GM12874 (cell line): Measurements from ENCODE around the gene SYCE3.

Experiments used
- CTCF ChIP-seq: IDR thresholded peaks from 2 replicates; pipeline ENCODE4 v1.5.1; 2011; ENCODE audit warnings: low read depth, mild to moderate bottlenecking, control low read depth, low read length, moderate library complexity; ENCODE audit not compliant: insufficient read depth

Gene SYCE3

GRCh38 chr22:50531962-50532674 is 30.6 kb downstream of the SYCE3 start:
- no peak for TF ChIP-seq CTCF

GRCh38 chr22:50531546-50531961 is 31.2 kb downstream of the SYCE3 start:
- no peak for TF ChIP-seq CTCF

- TF ChIP-seq CTCF = no peak
These were observed 31.7 kb downstream of the SYCE3 start for GRCh38 chr22:50530877-50531545.

DNA sequence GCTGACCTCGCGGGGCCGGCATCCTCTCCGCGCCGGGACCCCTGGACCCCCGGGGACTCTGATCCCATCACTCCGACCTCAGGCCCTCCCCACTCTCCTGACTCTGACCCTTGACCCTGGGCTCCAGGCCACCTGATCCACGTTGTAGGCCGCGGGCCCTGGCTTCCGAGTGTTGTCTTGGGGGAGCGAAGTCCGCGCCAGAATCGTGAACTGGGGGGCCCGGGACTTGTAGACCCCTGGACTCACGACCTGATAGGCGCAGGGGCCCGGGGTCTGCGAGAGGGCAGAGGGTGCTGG is 32.2 kb downstream of the SYCE3 start:
- TF ChIP-seq CTCF = no peak

DNA sequence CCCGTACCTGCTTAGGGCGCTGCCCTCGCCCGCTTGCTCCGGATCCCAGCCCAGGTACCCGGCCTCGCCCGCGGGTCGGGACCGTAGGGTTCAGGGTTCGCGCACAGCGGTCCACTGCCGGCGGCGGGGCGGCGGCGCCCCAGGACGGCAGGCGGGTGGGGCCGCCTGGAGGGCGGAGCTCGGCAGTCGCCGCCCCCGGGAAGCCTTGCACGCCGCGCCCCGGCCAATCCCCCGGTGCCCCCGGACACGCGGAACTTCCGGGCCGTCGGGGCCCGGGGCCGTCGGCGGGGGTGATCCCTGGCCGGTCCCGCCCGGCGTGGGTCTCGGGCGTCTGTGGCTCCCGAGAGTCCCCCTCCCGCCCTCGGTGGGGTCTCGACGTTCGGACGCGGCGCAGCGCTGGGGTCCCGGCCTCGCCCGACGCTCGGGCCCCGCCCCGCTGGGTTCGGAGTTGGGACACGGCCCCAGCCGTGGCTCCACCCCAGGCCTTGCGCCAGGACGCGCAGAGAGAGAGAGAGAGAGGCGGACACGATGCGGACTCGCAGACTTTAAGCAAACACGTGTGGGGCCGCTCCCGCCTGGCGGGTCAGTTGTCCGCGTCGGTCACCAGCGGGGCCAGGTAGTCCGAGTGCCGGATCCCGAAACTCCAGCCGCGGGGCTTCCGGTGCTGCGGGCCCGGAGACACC is 32.7 kb downstream of the SYCE3 start, which contains the start of gene TYMP:
Gene TYMP (minus strand): TSS at position 116 of the 683 bp plus-strand sequence. CDS start 303 bp downstream, outside the sequence.
- no peak for TF ChIP-seq CTCF

DNA sequence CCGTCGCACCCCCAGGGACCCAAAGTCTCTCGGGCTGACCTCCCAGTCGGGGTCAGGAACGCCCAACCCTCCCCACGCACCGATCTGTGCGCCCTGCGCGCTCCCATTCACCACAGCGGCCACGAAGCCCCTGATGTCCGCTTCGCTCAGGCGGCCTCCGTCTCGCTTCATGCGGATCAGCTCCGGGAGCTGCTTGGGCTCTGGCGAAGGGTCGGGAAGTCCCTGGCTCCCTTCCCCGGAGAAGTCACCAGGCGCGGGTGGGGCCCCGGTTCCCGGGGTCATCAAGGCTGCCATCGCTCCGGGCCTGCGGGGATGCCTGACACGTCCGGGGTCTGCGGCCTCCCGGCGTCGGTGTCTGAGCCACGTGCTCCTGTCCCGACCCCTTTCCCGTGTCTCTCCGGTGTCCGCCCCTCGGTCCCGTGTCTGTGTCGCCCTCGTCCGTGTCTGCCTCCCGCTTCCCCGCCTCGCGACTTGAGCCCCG is 33.3 kb downstream of the SYCE3 start:
- TF ChIP-seq CTCF = no peak

DNA sequence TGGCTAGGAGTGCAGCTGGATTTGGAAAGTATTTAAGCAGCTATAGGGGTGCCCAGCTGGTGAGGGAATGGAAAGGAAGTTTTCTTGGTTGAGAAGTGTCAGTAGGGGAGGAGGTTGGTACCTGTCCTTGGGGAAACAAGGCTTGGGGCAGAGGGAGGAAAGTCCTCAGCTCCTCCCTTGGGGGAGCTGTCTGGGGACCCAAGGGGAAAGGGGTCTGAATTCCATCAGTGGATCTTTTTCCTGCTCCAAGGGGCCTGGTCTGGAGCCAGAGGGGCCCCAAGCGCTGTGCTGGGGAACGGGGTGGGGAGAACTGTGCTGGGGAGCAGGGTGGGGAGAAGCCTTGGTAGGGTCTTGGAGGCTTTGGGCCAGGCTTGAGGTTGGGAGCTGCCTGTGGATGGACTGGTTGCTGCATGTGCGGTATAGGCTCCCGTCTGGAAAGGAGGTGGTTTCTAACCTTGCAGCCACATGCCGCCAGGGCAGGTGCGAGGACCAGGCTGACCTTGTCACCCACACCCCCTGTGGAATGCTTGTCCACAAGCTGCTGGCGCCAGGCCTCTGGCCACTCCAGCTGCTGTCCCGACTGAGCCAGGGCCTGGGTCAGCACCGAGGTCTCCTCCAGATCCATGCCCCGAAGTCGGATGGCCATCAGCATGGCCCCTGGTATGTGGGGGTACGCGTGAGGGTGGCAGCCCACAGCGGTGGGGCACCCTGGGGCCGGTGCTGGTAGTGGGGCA is 33.9 kb downstream of the SYCE3 start:
- no peak for TF ChIP-seq CTCF
